Mesenteric fat pad (tissue), 1 donor: ENCODE results near the gene INTS4. TPM values are rescaled to one million over a fixed set of nuclear protein-coding genes. Genes with fewer than 3 reads are reported as not detected.
"Not testable (repeated sequence)": the region's sequence is repeated elsewhere in the genome, so short reads cannot be mapped to it uniquely, and the experiment has no call there.

Source experiments
- DNase-seq: peaks from one replicate; pipeline ENCODE4 v3.0.0-alpha.2; 2020; ENCODE audit warnings: low spot score
- total RNA-seq: library from RNA; stranded (reverse); fragmentation: NEBNext Ultra II Directional; extraction: Animal tissue kit (Norgen Biotek cat#: 25700); gene quantifications from one replicate; pipeline ENCODE4 v1.2.1, GENCODE V29; 2021
- donor health status: DM: yes; HTN: yes; CAD: no.

The INTS4 gene
- total RNA-seq, 1 donor from 2014 or later = 32.3 TPM

DNA sequence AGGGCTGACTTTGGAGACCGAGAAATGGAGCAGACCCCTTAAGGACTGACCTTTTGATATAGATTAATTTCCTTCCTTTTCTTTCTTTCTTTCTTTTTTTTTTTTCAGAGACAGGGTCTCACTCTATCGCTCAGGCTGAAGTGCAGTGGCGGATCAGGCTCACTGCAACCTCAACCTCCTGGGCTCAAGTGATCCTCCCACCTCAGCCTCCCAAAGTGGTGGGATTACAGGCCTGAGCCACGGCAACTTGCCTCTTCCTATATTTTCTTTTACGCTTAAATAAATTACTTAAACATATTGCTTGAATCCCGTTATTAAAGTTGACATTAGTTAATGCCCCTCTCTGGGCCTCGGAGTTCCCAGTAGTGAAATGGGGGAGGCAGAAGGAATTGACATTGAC lies 29.0 kb upstream of the INTS4 start:
- no peak for DNase-seq

DNA sequence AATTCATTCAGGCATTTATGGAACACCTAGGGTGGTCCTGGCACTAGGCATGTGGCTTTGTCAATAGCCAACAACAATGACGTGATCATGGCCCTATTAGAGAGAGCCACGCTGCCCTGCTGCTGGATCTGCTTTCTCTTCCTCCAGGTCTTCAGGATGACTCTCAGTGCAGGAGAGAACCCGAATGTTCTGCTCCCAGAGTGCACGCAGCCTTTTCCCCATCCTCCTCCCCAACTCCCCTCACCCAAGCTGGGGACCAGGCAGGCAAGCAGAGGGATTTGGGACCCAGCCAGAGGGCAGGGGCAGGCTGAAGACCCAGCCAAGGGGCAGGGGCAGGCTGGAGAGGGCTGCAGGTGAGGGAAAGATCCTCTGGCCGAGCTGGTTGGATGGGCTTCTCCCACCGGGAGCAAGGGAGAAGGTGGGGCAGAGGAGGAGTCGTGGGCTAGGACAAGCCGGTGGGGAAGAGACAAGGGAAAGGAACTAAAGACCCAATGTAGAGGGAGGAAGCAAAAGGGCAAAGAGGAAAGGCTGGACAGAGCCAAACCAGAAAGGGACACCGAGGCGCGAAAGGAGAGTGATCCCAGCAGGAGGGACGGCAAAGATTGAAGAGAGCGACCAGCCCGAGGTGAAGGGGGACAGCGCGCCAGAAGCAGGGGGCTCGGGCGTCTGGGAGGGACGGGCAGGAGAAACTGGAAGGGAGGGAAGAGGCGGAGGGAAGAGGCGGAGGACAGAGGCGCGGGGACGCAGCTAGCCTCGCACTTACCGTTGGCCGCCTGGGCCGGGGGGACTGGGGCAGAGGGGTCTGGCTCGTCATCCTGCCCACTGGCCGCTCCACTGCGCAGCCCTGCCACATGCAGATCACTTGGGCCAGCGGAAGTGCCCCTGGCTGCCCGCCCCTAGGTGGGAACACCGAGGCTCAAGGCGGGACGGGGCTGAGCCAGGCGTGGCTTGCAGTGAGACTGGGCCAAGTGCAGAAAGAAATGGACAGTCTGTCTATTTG lies 28.2 kb upstream of the INTS4 start, which contains the start of gene KCTD14:
TSS of gene KCTD14 (minus strand) at position 880 of the 1,000 bp plus-strand sequence. CDS start at position 853, 27 bp downstream.
- DNase-seq = no peak

GRCh38 chr11:78021611-78022010 lies 27.1 kb upstream of the INTS4 start:
- DNase-seq = no peak

- DNase-seq = no peak
Observed at GRCh38 chr11:78020246-78020645, 25.8 kb upstream of the INTS4 start.

DNA sequence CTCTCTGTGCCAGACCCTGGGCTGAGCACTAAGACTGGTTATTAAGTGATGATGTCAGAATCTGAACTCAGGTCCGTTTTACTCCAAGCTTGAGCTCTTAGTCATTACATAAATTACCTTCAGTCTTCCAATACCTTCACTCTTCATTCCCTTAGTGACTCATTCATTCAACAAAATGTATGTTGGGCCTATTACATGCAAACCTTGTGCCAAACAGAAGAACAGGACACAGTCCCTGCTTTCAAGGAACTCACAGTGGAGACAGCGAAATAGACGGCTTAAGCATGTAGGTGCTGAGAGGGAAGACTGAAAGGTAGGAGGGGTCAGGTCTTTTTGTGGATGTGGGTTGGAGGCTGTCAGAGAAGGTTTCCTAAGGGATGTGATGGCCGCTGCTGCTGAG lies 25.3 kb upstream of the INTS4 start:
- DNase-seq = no peak

DNA sequence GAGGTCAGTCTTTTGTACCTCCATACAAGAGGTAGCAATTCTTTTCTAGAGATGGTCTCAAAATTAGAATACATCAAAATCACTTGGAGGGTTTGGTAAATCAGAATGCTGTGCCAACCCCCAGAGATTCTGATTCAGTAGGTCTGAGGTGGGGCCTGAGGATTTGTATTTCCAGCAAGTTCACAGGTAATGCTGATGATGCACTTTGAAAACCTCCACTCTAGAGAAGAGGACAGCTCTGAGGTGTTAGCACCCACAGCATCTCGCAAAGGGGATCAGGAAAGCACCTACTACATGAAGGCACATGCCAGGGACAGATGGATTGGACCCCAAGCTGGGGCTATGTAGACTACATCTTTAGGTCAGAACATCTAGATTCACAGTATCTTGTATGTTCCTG lies 21.4 kb upstream of the INTS4 start:
- no peak for DNase-seq

- DNase-seq = not testable (repeated sequence)
Observed at GRCh38 chr11:78014937-78015520, 20.6 kb upstream of the INTS4 start.

- DNase-seq = no peak
Observed at GRCh38 chr11:78011301-78011700, 16.8 kb upstream of the INTS4 start.

- DNase-seq = no peak
Observed at GRCh38 chr11:78010755-78011154, 16.3 kb upstream of the INTS4 start.

DNA sequence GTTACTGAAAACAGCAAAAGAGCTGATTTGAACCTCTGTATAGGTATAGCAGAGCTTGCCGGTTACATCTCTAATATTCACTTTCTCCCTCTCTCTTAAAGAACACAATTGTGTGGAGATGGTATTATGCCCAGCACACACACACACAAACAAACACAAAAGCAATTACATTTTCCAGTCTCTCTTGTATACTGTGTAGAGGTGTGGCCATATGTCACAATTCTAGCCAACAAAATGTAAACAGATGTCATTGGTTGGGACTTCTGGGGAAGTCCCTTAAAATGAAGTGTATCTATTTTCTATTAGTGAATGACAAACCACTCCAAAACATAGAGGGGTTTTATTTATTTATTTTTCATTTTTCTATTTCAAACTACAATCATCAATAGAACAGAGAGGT lies 15.8 kb upstream of the INTS4 start:
- no peak for DNase-seq

- no peak for DNase-seq
Observed at GRCh38 chr11:78009062-78009461, 14.6 kb upstream of the INTS4 start.

DNA sequence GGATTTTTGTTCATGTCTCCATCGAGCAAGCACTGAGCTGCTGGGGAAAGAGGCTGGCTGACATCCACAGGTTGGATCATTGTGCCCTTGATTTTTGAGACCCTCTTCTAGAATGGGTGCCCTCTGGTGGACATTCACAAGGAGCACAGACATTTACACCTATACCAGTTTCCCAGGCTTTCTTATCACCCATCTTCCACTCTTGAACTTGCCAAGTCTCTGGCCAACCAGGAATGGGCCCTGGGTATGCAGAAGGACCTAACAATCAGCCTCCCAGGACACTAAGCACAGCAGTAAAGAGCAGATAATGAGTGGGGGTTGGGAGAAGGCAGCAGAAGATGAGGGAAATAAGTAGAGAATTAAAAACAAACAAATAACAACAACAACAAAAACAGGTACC lies 5.7 kb upstream of the INTS4 start:
- DNase-seq = no peak

DNA sequence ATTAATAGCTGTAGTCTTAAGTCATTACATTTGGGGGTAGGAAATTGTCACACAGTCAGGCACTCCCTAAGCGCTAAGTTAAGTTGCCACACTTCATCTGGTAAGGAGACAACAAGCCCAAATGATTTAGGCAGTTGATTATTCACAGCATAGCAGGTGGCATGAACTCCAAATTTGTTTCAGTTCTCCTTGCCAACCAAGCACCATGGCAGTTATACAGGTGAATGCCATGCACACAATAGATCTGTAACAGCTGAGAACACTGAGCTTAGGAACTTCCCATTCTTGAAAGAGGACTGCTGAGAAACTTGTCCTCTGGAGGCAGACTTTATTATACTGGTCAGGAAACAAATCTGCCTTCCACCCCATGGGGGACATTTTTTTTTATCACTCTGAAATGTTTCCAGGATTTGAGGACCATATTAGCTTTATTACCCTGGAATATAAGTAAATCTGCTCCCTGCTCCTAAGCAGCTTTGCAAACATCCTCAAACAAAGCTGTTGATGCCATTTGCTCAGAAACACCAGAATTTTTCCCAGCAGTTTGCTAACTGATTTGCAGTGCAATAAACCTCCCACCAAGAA lies 5.1 kb upstream of the INTS4 start:
- DNase-seq = no peak

DNA sequence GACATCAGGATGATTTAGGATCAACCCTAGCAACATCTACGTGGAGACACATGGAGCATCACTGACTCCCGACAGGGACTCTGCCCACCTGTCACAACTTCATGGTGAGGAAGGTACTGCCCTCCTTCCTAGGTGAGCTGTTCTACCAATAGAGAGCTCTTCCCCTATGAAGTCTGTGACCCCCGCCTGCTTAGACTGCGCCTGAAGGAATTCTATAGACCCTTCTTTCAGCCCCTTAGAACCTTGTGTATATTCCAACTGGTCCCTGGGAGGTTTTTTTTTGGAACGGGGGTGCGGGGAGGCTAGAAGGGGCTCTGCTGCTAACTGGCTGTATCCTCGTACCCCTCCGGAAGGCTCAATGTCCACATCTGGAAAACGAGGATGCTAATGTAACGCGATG lies 566 bp downstream of the INTS4 start:
- no peak for DNase-seq

GRCh38 chr11:77990981-77991380 lies 3.5 kb downstream of the INTS4 start:
- DNase-seq = no peak

GRCh38 chr11:77986456-77986855 lies 8.0 kb downstream of the INTS4 start:
- DNase-seq = not testable (repeated sequence)

GRCh38 chr11:77981346-77981947 lies 13.0 kb downstream of the INTS4 start:
- no peak for DNase-seq

DNA sequence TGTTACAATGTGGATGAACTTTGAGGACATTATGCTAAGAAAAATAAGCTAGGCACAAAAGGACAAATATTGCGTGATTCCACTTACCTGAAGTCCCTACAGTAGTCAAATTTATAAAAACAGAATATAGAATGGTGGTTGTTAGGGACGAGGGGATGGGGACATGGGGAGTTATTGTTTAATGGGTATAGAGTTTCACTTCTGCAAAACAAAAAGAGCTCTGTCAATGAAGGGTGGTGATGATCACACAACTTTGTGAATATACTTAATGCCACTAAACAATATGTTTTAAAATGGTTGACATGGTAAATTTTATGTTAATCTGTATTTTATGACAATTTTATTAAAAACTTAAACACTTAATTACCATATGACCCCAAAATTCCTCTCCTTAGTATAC lies 26.1 kb downstream of the INTS4 start:
- no peak for DNase-seq

- no peak for DNase-seq
Observed at GRCh38 chr11:77967753-77968152, 26.7 kb downstream of the INTS4 start.

DNA sequence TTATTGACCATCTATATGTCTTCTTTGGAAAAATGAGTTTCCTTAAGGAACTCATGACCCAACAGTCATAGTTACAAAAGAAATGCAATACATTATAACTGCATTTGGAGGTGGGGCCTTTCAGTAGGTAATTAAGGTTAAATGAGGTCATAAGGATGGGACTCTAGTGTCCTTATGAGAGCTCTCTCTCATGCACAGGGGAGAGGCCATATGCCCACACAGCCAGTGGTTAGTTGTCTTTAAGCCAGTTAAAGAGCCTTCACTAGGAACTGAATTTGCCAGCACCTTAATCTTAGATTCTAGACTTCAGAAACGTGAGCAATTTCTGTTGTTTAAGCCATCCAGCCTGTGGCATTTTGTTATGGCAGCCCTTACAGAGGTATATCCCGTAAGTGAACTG lies 27.3 kb downstream of the INTS4 start:
- no peak for DNase-seq

- DNase-seq = no peak
Observed at GRCh38 chr11:77966338-77966737, 28.1 kb downstream of the INTS4 start.

- DNase-seq = no peak
Observed at GRCh38 chr11:77959434-77959833, 35.0 kb downstream of the INTS4 start.
